Vagina (tissue), 2 donors: ENCODE measurements around the gene COL7A1. TPM values are rescaled to one million over a fixed set of nuclear protein-coding genes. Genes with fewer than 3 reads are reported as not detected.

Experiments used
- DNase-seq, 2 donors: peaks; one replicate each; pipeline ENCODE4 v3.0.0-alpha.2; 2017; ENCODE audit errors: extremely low spot score in 2 of 2
- H3K27ac ChIP-seq: fragments of 200-600 bp; sonication (generic); one replicate; pipeline ENCODE4 v1.5.1; 2019
- H3K27me3 ChIP-seq: fragments of 200-600 bp; sonication (generic); one replicate; pipeline ENCODE4 v1.5.1; 2019
- H3K36me3 ChIP-seq, 2 donors: fragments of 200-600 bp; sonication (generic); one replicate each; pipeline ENCODE4 v1.5.1; 2017 to 2019
- H3K4me1 ChIP-seq: fragments of 200-600 bp; sonication (generic); one replicate; pipeline ENCODE4 v1.5.1; 2019
- H3K4me3 ChIP-seq, 2 donors: fragments of 200-600 bp; sonication (generic); 1 replicate in 1 of 2; 2 replicates in 1 of 2; pipeline ENCODE4 v1.5.1; 2016 to 2019
- H3K9me3 ChIP-seq: fragments of 200-600 bp; sonication (generic); one replicate; pipeline ENCODE4 v1.5.1; 2019
- CTCF ChIP-seq, 3 experiments: fragments of 450-650 bp in 2 of 3; fragments of 200-600 bp in 1 of 3; sonication (generic) in 1 of 3; IDR thresholded peaks; one replicate each; pipeline ENCODE4 v1.5.1; 2017 to 2019; ENCODE audit warnings: antibody characterized with exemption in 3 of 3, mild to moderate bottlenecking in 2 of 3, moderate library complexity in 2 of 3
- POLR2A ChIP-seq, 2 donors: fragments of 450-650 bp; IDR thresholded peaks; one replicate each; pipeline ENCODE4 v1.6.1; 2017; ENCODE audit warnings: antibody characterized with exemption in 2 of 2, mild to moderate bottlenecking in 2 of 2, moderate library complexity in 2 of 2
- POLR2AphosphoS5 ChIP-seq, 2 donors: sonication (generic); formaldehyde crosslinking; IDR thresholded peaks; one replicate each; pipeline ENCODE4 v1.9.0; 2017; ENCODE audit warnings: antibody characterized with exemption in 2 of 2, mild to moderate bottlenecking in 2 of 2, low read depth in 1 of 2; ENCODE audit not compliant: insufficient read depth in 1 of 2
- intact Hi-C: fragments of 100-400 bp; cut with DNase I; formaldehyde crosslinking; loops from one replicate; pipeline ENCODE4 v1.15.1; 2023
- total RNA-seq: library from RNA; depleted of rRNA; stranded (reverse); fragments of >200 nt; gene quantifications from one replicate; pipeline ENCODE4 v1.2.3, GENCODE V29; 2016

COL7A1 gene
- 148 TPM for total RNA-seq

GRCh38 chr3:48595075-48595525 is at the start of gene COL7A1:
Gene COL7A1 (minus strand): TSS chr3:48595329. CDS start chr3:48595159, 170 bp downstream.
- peak within 1 kb of the TSS; percentile 94 for H3K27ac ChIP-seq
- H3K27me3 ChIP-seq: no peaks in the 10 kb centered on the region
- no peak for DNase-seq
- peaks cover 0 to 27% of the 10 kb centered on the region in 2 donors for H3K36me3 ChIP-seq
- peak within 1 kb of the TSS; percentile 63 to 68 for H3K4me3 ChIP-seq
- H3K4me1 ChIP-seq: peaks cover 73% of the 10 kb centered on the region
- TF ChIP-seq CTCF (IDR thresholded peaks at IDR 0.05) (no peak), POLR2A (IDR thresholded peaks at IDR 0.05) (no peak), POLR2AphosphoS5 (IDR thresholded peaks at IDR 0.05; ENCODE audit: insufficient read depth in 1 of 2, low read depth in 1 of 2) (no peak)
- intact Hi-C loops: no loop called here
- no peaks in the 10 kb centered on the region for H3K9me3 ChIP-seq

GRCh38 chr3:48642605-48643004 is 47.5 kb upstream of the COL7A1 start:
- TF ChIP-seq CTCF (IDR thresholded peaks at IDR 0.05) (no peak), POLR2A (IDR thresholded peaks at IDR 0.05) (no peak), POLR2AphosphoS5 (IDR thresholded peaks at IDR 0.05; ENCODE audit: insufficient read depth in 1 of 2, low read depth in 1 of 2) (no peak)

GRCh38 chr3:48641396-48641795 is 46.3 kb upstream of the COL7A1 start:
- Histone ChIP-seq H3K27me3 (no peaks in the 10 kb centered on the region), H3K4me1 (peaks cover 2% of the 10 kb centered on the region), H3K27ac (no peak overlapping the region), H3K36me3 (no peaks in the 10 kb centered on the region), H3K9me3 (no peaks in the 10 kb centered on the region), H3K4me3 (no peak overlapping the region)
- DNase-seq: no peak
- intact Hi-C loops: no loop called here
- no peak for TF ChIP-seq CTCF (IDR thresholded peaks at IDR 0.05)

More at GRCh38 chr3:48642605-48643004, 47.5 kb upstream of the COL7A1 start:
- Histone ChIP-seq H3K4me3 (no peak overlapping the region), H3K4me1 (no peaks in the 10 kb centered on the region), H3K27ac (no peak overlapping the region), H3K27me3 (no peaks in the 10 kb centered on the region), H3K9me3 (no peaks in the 10 kb centered on the region), H3K36me3 (no peaks in the 10 kb centered on the region)
- intact Hi-C loops: no loop called here
- DNase-seq: no peak

- DNase-seq: no peak
- no peak overlapping the region for H3K27ac ChIP-seq
- intact Hi-C loops: no loop called here
Measured at GRCh38 chr3:48639944-48640606, 44.9 kb upstream of the COL7A1 start.

More at GRCh38 chr3:48639944-48640606, 44.9 kb upstream of the COL7A1 start:
- Histone ChIP-seq H3K4me1 (peaks cover 10% of the 10 kb centered on the region), H3K27me3 (no peaks in the 10 kb centered on the region), H3K36me3 (no peaks in the 10 kb centered on the region), H3K4me3 (no peak overlapping the region), H3K9me3 (no peaks in the 10 kb centered on the region)
- TF ChIP-seq CTCF (IDR thresholded peaks at IDR 0.05) (no peak), POLR2AphosphoS5 (IDR thresholded peaks at IDR 0.05; ENCODE audit: insufficient read depth in 1 of 2, low read depth in 1 of 2) (no peak), POLR2A (IDR thresholded peaks at IDR 0.05) (no peak)
